Measurements from ENCODE around the gene MRFAP1.

DNA sequence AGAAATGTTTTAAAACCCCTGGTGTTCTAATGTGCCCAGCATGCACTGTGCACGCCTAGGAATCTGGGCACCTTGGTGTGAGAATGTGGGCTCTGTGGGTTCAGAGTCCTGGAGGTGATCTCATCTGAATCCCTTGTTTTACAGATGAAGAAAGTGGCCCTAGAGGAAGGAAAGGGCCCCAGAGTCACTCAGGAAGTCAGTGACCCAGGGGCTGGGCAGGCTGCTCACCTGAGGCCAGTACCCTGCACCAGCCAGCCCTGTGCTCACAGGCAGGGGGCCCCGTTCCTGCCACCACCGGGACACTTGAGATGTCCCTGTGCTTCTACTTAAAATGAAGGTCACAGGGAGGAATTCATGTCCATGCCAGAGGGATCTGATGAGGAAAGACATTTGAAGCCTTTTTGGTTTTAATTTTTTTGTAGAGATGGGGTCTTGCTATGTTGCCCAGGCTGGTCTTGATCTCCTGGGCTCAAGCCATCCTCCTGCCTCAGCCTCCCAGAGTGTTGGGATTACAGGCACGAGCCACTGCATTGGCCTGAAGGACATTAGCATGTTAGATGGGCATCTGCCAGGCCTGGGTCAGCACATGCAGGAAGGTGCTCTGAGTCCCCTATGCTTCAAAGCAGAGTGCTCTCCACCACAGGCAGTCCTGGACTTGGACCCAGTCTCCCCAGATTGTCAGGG, 45.8 kb downstream of the MRFAP1 start:
- no peak for TF ChIP-seq CTCF (IDR thresholded peaks at IDR 0.05; ENCODE audit: low read depth, low read length)
- no peak for TF ChIP-seq EZH2phosphoT487 (IDR thresholded peaks at IDR 0.05; ENCODE audit: low read depth)
